Smooth muscle cell (in vitro differentiated cells): ENCODE measurements around the gene KIF26B. TPM values are rescaled to one million over a fixed set of nuclear protein-coding genes. Genes with fewer than 3 reads are reported as not detected.

Experiments
- DNase-seq: peaks from one replicate; lab custom pipeline; 2025; ENCODE audit not compliant: unreplicated experiment; lab: John Stamatoyannopoulos, UW
- H2AFZ ChIP-seq: fragments of 200-600 bp; sonication (generic); 2 replicates; pipeline ENCODE4 v1.6.0; 2016; ENCODE audit warnings: antibody characterized with exemption, low read depth, mild to moderate bottlenecking
- H3F3A ChIP-seq: fragments of 200-600 bp; sonication (generic); 2 replicates; pipeline ENCODE4 v1.6.0; 2017; ENCODE audit warnings: antibody characterized with exemption, low read depth
- H3K27ac ChIP-seq: fragments of 200-600 bp; sonication (generic); 2 replicates; pipeline ENCODE4 v1.5.1; 2016; ENCODE audit warnings: low read depth, mild to moderate bottlenecking
- H3K27me3 ChIP-seq: fragments of 200-600 bp; sonication (generic); 2 replicates; pipeline ENCODE4 v1.6.1; 2016; ENCODE audit warnings: low read depth, mild to moderate bottlenecking
- H3K36me3 ChIP-seq: fragments of 200-600 bp; sonication (generic); 2 replicates; pipeline ENCODE4 v1.5.1; 2016; ENCODE audit warnings: low read depth
- H3K4me1 ChIP-seq: fragments of 200-600 bp; sonication (generic); 2 replicates; pipeline ENCODE4 v1.5.1; 2016; ENCODE audit warnings: low read depth
- H3K4me2 ChIP-seq: fragments of 200-600 bp; sonication (generic); 2 replicates; pipeline ENCODE4 v1.6.0; 2016; ENCODE audit warnings: mild to moderate bottlenecking
- H3K4me3 ChIP-seq: fragments of 200-600 bp; sonication (generic); 2 replicates; pipeline ENCODE4 v1.5.1; 2016; ENCODE audit warnings: mild to moderate bottlenecking
- H3K79me2 ChIP-seq: fragments of 200-600 bp; sonication (generic); 2 replicates; pipeline ENCODE4 v1.6.0; 2016; ENCODE audit warnings: low read depth, mild to moderate bottlenecking
- H3K9ac ChIP-seq: fragments of 200-600 bp; sonication (generic); 2 replicates; pipeline ENCODE4 v1.6.0; 2016; ENCODE audit warnings: low read depth
- H3K9me3 ChIP-seq: fragments of 200-600 bp; sonication (generic); replicated peaks from 2 replicates; pipeline ENCODE4 v1.5.1; 2016; ENCODE audit warnings: low read depth
- H4K20me1 ChIP-seq: fragments of 200-600 bp; sonication (generic); 2 replicates; pipeline ENCODE4 v1.6.0; 2016; ENCODE audit warnings: low read depth
- WGBS: methylation state at CpG from one replicate; pipeline ENCODE4 v1.1.7; 2016; ENCODE audit warnings: low lambda C conversion rate; 5-methylcytosine and 5-hydroxymethylcytosine counted together
- polyA plus RNA-seq: library from polyadenylated mRNA; unstranded; fragments of >200 nt; fragmentation: Nextera tagmentation; extraction: Ambion mirVana; gene quantifications from 2 replicates; pipeline ENCODE4 v1.2.1, GENCODE V29; 2016
- total RNA-seq: library from RNA; depleted of rRNA; stranded (reverse); fragments of >200 nt; gene quantifications from 2 replicates; pipeline ENCODE4 v1.2.3, GENCODE V29; 2014
- TF ChIP-seq, protein P1 (sequence below): fragments of 200-600 bp; sonication (generic); IDR thresholded peaks from 2 replicates; pipeline ENCODE4 v1.5.1; 2017; ENCODE audit warnings: borderline replicate concordance, mild to moderate bottlenecking, antibody characterized with exemption; ENCODE audit not compliant: insufficient read depth, poor library complexity, severe bottlenecking

The KIF26B gene
- total and polyA plus RNA-seq, 2 experiments from 2014 or later, result 24.9 to 43.3 TPM

DNA sequence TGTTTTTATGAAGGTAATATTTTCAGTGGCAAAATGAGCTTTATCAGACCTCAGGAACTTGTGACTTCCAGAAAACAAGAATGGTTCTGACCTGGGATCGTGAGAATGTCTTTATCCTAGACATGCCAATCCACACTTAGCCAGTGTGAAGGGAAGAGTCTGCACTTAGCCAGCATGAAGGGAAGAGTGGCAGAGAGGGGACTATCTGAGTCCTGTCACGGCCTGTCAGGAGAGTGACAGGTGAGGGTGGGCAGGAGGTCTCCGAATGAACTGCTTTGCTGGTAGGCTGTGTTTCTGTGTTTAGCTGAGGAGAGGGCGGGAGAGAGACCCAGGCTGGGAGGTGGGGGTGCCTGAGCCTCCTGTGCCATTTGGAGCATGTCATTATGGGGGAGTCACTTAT is 173.1 kb downstream of the KIF26B start:
- WGBS, result 72% methylated on average over 4 of the region's 4 CpGs
- Histone ChIP-seq H3K27me3 (no peaks in the 10 kb centered on the region), H3K4me3 (no peak overlapping the region), H3K36me3 (no peaks in the 10 kb centered on the region), H3K4me1 (no peaks in the 10 kb centered on the region), H3K79me2 (peaks cover 59% of the 10 kb centered on the region), H3K4me2 (no peak overlapping the region), H2AFZ (no peak overlapping the region), H3F3A (peaks cover 16% of the 10 kb centered on the region), H4K20me1 (peaks cover 81% of the 10 kb centered on the region), H3K9ac (no peak overlapping the region), H3K27ac (no peak overlapping the region), H3K9me3 (no peaks in the 10 kb centered on the region)
- no peak for DNase-seq
- TF ChIP-seq, protein P1, sequence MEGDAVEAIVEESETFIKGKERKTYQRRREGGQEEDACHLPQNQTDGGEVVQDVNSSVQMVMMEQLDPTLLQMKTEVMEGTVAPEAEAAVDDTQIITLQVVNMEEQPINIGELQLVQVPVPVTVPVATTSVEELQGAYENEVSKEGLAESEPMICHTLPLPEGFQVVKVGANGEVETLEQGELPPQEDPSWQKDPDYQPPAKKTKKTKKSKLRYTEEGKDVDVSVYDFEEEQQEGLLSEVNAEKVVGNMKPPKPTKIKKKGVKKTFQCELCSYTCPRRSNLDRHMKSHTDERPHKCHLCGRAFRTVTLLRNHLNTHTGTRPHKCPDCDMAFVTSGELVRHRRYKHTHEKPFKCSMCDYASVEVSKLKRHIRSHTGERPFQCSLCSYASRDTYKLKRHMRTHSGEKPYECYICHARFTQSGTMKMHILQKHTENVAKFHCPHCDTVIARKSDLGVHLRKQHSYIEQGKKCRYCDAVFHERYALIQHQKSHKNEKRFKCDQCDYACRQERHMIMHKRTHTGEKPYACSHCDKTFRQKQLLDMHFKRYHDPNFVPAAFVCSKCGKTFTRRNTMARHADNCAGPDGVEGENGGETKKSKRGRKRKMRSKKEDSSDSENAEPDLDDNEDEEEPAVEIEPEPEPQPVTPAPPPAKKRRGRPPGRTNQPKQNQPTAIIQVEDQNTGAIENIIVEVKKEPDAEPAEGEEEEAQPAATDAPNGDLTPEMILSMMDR, result no peak

DNA sequence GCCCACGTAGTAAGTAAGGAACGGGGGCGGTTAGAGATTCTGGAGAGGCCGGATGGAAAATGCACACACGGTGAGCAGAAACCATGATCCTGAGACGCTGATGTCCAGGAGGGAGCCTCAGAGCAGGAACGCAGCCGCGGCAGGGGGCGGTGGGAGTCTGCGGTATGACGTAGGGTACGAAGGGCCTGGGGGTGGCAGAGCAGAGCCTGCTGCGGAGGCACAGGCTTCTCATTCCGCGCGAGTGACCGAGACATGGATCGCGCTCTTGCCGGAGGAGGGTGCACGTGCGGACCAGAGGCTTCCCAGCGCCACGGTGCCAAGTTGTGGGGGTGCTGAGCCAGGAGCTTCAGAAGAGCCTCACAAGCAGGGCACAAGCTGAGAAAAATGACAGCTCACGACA is 176.2 kb downstream of the KIF26B start:
- H3K4me1 ChIP-seq, result no peaks in the 10 kb centered on the region

DNA sequence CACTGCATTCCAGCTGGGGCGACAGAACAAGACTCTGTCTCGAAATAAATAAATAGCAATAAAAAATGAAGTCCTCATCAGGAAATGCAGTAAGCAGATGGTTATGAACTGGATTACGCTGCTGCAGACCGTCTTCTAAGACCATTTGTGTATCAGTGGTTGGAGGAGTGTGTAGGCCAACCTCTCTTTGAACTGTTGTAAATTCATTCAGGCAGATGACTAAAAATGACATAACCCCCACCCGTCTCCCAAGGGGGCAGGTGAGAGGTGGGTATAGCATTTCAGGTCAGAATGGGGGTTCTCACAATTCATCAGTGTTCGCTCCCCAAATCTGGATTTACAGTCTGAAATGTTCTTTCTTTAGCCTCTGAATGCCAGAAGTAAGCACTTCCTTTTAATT is 177.3 kb downstream of the KIF26B start:
- Histone ChIP-seq H3K27ac (peak overlapping the region; percentile 82), H3K36me3 (no peaks in the 10 kb centered on the region), H3K9ac (peak overlapping the region; percentile 47), H3K4me2 (peak overlapping the region; percentile 44), H3K79me2 (peaks cover 35% of the 10 kb centered on the region), H3K4me3 (no peak overlapping the region), H3K9me3 (no peaks in the 10 kb centered on the region), H2AFZ (no peak overlapping the region), H3K27me3 (no peaks in the 10 kb centered on the region), H3K4me1 (peaks cover 4% of the 10 kb centered on the region), H3F3A (peaks cover 29% of the 10 kb centered on the region), H4K20me1 (peaks cover 62% of the 10 kb centered on the region)
- 64% methylated on average over 6 of the region's 6 CpGs for whole genome bisulfite sequencing
- DNase-seq, result no peak
- TF ChIP-seq, protein P1, result no peak

More for the DNA sequence above, 176.2 kb downstream of the KIF26B start:
- Histone ChIP-seq H3K36me3 (no peaks in the 10 kb centered on the region), H3K9me3 (no peaks in the 10 kb centered on the region), H2AFZ (no peak overlapping the region), H3F3A (peaks cover 20% of the 10 kb centered on the region), H3K27ac (no peak overlapping the region), H3K79me2 (peaks cover 44% of the 10 kb centered on the region), H3K27me3 (no peaks in the 10 kb centered on the region), H3K9ac (no peak overlapping the region), H4K20me1 (peaks cover 68% of the 10 kb centered on the region), H3K4me3 (no peak overlapping the region), H3K4me2 (no peak overlapping the region)
- 71% methylated on average over 22 of the region's 26 CpGs for WGBS
- DNase-seq, result no peak
- TF ChIP-seq, protein P1, result no peak

DNA sequence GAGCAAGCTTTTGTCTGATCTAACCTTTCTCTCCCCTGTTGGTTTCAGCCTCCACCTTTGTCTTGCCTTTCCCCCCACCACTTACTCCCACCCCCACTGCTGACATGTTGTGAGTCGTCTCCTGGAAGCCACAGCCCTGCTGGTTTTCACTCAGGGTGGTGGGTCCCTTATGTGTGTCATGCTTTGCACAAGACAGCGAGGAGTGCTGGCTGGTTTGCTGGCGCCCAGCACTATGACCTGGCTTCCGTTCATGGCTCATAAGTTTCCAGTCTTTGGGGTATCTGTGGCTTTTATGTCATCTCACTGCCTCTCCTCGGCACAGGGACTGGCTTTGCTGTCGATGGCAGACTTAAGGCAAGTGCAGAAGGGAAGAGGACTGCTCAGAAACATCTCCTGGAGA is 177.7 kb downstream of the KIF26B start:
- no peaks in the 10 kb centered on the region for H3K9me3 ChIP-seq
- no peak overlapping the region for H2AFZ ChIP-seq
- peaks cover 57% of the 10 kb centered on the region for H4K20me1 ChIP-seq
- no peak for DNase-seq
- no peaks in the 10 kb centered on the region for H3K36me3 ChIP-seq
- H3K9ac ChIP-seq, result peak overlapping the region; percentile 47
- 45% methylated on average over 6 of the region's 6 CpGs for WGBS
- TF ChIP-seq, protein P1, result no peak
- no peaks in the 10 kb centered on the region for H3K27me3 ChIP-seq
- peaks cover 4% of the 10 kb centered on the region for H3K4me1 ChIP-seq
- H3K79me2 ChIP-seq, result peaks cover 31% of the 10 kb centered on the region
- no peak overlapping the region for H3K4me3 ChIP-seq
- peak overlapping the region; percentile 82 for H3K27ac ChIP-seq
- peak overlapping the region; percentile 44 for H3K4me2 ChIP-seq
- H3F3A ChIP-seq, result peaks cover 29% of the 10 kb centered on the region
